Measurements from ENCODE around the gene KRTAP5-3. TPM values are rescaled to one million over a fixed set of nuclear protein-coding genes. Genes with fewer than 3 reads are reported as not detected.

Gene KRTAP5-3
- total and polyA plus RNA-seq, 2 of the 8 experiments (the other 6 are each of a cell fraction or from before 2014, with no cell fraction given): not detected

DNA sequence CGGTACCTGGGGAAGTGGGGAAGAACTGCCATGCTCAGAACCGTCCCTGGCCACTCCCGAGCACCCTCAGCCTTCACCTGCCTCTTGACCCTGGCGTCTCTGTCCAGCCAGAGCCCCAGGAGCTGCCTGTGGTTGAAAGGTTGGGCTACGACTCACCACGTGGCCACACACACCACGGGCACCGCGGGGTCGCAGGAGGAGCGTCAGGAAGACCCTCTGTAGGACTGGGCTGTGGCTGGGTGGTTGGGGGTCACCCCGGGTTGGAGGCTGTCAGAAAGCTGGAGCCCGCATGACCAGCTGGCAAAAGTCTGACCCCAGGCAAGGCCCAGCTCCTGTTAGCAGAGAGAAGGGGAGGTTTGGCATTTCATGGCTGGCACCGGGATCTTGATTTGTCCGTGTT, 32.8 kb upstream of the KRTAP5-3 start (continued):
- TF ChIP-seq RAD21 (IDR thresholded peaks at IDR 0.05 in 1 of 2, conservative IDR thresholded peaks at IDR 0.05 in 1 of 2; ENCODE audit: low read depth in 2 of 2, low read length in 2 of 2): no peak
- TF ChIP-seq, protein P1, sequence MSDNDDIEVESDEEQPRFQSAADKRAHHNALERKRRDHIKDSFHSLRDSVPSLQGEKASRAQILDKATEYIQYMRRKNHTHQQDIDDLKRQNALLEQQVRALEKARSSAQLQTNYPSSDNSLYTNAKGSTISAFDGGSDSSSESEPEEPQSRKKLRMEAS (IDR thresholded peaks at IDR 0.05): no peak
- TF ChIP-seq CREB1 (IDR thresholded peaks at IDR 0.05): no peak
- TF ChIP-seq HDAC2 (IDR thresholded peaks at IDR 0.05; ENCODE audit: borderline replicate concordance in 1 of 2, low read depth in 2 of 2, low read length in 2 of 2): no peak
- no peak for TF ChIP-seq CTBP2 (IDR thresholded peaks at IDR 0.05; ENCODE audit: borderline replicate concordance, insufficient read depth, insufficient read length, low read length)
- TF ChIP-seq CHD2 (IDR thresholded peaks at IDR 0.05; ENCODE audit: low read length): no peak
- no peak for TF ChIP-seq EP300 (IDR thresholded peaks at IDR 0.05; ENCODE audit: borderline replicate concordance in 1 of 2, low read depth in 2 of 2, low read length in 2 of 2)
- TF ChIP-seq JUN (IDR thresholded peaks at IDR 0.05; ENCODE audit: low read depth, low read length): no peak

Data from H1 (cell line).